ACC112 (cell line): Measurements from ENCODE around the gene H2AZ1.

ENCODE experiments used
- H2AFZ ChIP-seq: fragments of 200-600 bp; sonication (generic); one replicate; pipeline ENCODE4 v1.6.0; 2017; ENCODE audit warnings: antibody characterized with exemption, low read length; ENCODE audit not compliant: unreplicated experiment
- H3K27ac ChIP-seq: fragments of 200-600 bp; sonication (generic); 2 replicates; pipeline ENCODE4 v1.5.1; 2014; ENCODE audit warnings: low read depth, mild to moderate bottlenecking, antibody characterized with exemption, low read length, moderate library complexity
- H3K27me3 ChIP-seq: fragments of 200-600 bp; sonication (generic); 2 replicates; pipeline ENCODE4 v1.6.1; 2014; ENCODE audit warnings: mild to moderate bottlenecking, antibody characterized with exemption, low read length, moderate library complexity, mixed read lengths; ENCODE audit not compliant: insufficient read depth
- H3K36me3 ChIP-seq: fragments of 200-600 bp; sonication (generic); 2 replicates; pipeline ENCODE4 v1.6.1; 2016; ENCODE audit warnings: mild to moderate bottlenecking, antibody characterized with exemption, low read length, moderate library complexity, mixed read lengths; ENCODE audit not compliant: insufficient read depth
- H3K4me1 ChIP-seq: fragments of 200-600 bp; sonication (generic); one replicate; pipeline ENCODE4 v1.6.1; 2016; ENCODE audit warnings: low read length, mixed read lengths; ENCODE audit not compliant: insufficient read depth, unreplicated experiment, control insufficient read depth
- H3K4me3 ChIP-seq: fragments of 200-600 bp; sonication (generic); 2 replicates; pipeline ENCODE4 v1.5.1; 2014; ENCODE audit warnings: mild to moderate bottlenecking, low read depth, low read length
- H3K79me2 ChIP-seq: fragments of 200-600 bp; sonication (generic); one replicate; pipeline ENCODE4 v1.6.0; 2016; ENCODE audit warnings: low read length; ENCODE audit not compliant: control insufficient read depth, unreplicated experiment, insufficient read depth

The H2AZ1 gene

GRCh38 chr4:99949999-99950912 lies at the start of gene H2AZ1:
TSS of gene H2AZ1 (minus strand) at chr4:99950275. CDS start at chr4:99950170, 105 bp downstream.
- peaks cover 16% of the 10 kb centered on the region for H3K36me3 ChIP-seq
- peaks cover 27% of the 10 kb centered on the region for H3K4me1 ChIP-seq
- H3K27ac ChIP-seq: peak within 1 kb of the TSS; percentile 92
- H3K27me3 ChIP-seq: no peaks in the 10 kb centered on the region
- H2AFZ ChIP-seq: peak within 1 kb of the TSS; percentile 98
- H3K79me2 ChIP-seq: peaks cover 48% of the 10 kb centered on the region
- H3K4me3 ChIP-seq: peak within 1 kb of the TSS; percentile 86

GRCh38 chr4:99998062-99998867 lies 48.2 kb upstream of the H2AZ1 start:
- H3K27ac ChIP-seq: peak overlapping the region; percentile 62
- no peaks in the 10 kb centered on the region for H3K36me3 ChIP-seq
- H3K27me3 ChIP-seq: no peaks in the 10 kb centered on the region
- no peaks in the 10 kb centered on the region for H3K79me2 ChIP-seq
- H3K4me3 ChIP-seq: peak overlapping the region; percentile 11; the same call in 1 of the 2 replicates
- H2AFZ ChIP-seq: peak overlapping the region; percentile 88
- H3K4me1 ChIP-seq: peaks cover 12% of the 10 kb centered on the region

DNA sequence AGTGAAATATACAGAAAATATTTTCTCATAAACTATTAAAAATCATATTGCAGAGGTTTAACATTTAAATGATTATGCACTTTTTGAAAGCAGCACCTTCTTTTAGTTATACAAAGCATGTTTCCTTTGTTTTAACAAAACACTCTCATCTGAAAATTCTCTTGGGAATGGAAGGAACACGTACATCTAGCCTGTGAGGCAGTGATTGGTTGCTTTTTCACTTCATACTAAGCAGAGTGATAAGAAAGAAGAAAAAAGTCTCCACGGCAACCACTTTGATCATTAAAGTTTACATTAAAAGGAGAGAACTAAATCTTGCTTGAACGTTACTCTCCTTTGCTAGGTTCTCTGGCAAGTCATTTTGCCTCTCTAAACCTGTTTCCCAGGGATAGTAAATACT lies 41.7 kb upstream of the H2AZ1 start:
- H3K36me3 ChIP-seq: no peaks in the 10 kb centered on the region
- H2AFZ ChIP-seq: peak overlapping the region; percentile 48
- no peaks in the 10 kb centered on the region for H3K27me3 ChIP-seq
- H3K4me1 ChIP-seq: no peaks in the 10 kb centered on the region
- no peak overlapping the region for H3K27ac ChIP-seq
- no peaks in the 10 kb centered on the region for H3K79me2 ChIP-seq
- no peak overlapping the region for H3K4me3 ChIP-seq

- Histone ChIP-seq H2AFZ (no peak overlapping the region), H3K36me3 (no peaks in the 10 kb centered on the region), H3K4me1 (no peaks in the 10 kb centered on the region), H3K4me3 (no peak overlapping the region), H3K79me2 (no peaks in the 10 kb centered on the region), H3K27ac (no peak overlapping the region), H3K27me3 (no peaks in the 10 kb centered on the region)
These were observed 37.6 kb upstream of the H2AZ1 start for GRCh38 chr4:99987681-99988080.

DNA sequence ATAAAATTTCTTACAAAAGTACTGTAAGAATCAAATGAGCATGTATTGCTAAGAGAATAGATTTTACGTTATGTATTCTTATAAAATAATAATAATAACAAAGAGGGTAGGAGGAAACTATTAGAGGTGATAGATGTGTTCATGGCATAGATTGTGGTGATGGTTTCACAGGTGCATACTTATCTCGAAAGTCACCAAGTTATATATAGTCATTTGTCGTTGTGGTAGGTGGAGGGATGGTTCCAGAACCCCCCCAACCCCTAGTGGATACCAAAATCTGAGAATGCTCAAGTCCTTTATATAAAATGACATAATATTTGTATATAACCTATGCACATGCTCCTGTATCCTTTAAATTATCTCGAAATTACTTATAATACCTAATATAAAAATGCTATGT lies 36.7 kb upstream of the H2AZ1 start:
- Histone ChIP-seq H3K27me3 (no peaks in the 10 kb centered on the region), H3K36me3 (no peaks in the 10 kb centered on the region), H2AFZ (no peak overlapping the region), H3K4me1 (no peaks in the 10 kb centered on the region), H3K79me2 (no peaks in the 10 kb centered on the region), H3K4me3 (no peak overlapping the region), H3K27ac (no peak overlapping the region)

- H2AFZ ChIP-seq: no peak overlapping the region
- no peak overlapping the region for H3K4me3 ChIP-seq
- H3K27me3 ChIP-seq: no peaks in the 10 kb centered on the region
- H3K36me3 ChIP-seq: no peaks in the 10 kb centered on the region
- peaks cover 5% of the 10 kb centered on the region for H3K4me1 ChIP-seq
- no peak overlapping the region for H3K27ac ChIP-seq
- no peaks in the 10 kb centered on the region for H3K79me2 ChIP-seq
These were observed 33.3 kb upstream of the H2AZ1 start for GRCh38 chr4:99983289-99983943.

- H3K27me3 ChIP-seq: no peaks in the 10 kb centered on the region
- no peak overlapping the region for H3K4me3 ChIP-seq
- no peak overlapping the region for H2AFZ ChIP-seq
- H3K36me3 ChIP-seq: no peaks in the 10 kb centered on the region
- H3K27ac ChIP-seq: no peak overlapping the region
- peaks cover 5% of the 10 kb centered on the region for H3K4me1 ChIP-seq
- H3K79me2 ChIP-seq: no peaks in the 10 kb centered on the region
These were observed 29.8 kb upstream of the H2AZ1 start for GRCh38 chr4:99979872-99980271.

GRCh38 chr4:99971453-99972111 lies 21.5 kb upstream of the H2AZ1 start:
- Histone ChIP-seq H3K27me3 (no peaks in the 10 kb centered on the region), H2AFZ (no peak overlapping the region), H3K27ac (no peak overlapping the region), H3K36me3 (no peaks in the 10 kb centered on the region), H3K4me3 (no peak overlapping the region), H3K4me1 (peaks cover 18% of the 10 kb centered on the region), H3K79me2 (no peaks in the 10 kb centered on the region)

- Histone ChIP-seq H3K4me1 (peaks cover 21% of the 10 kb centered on the region), H2AFZ (no peak overlapping the region), H3K27me3 (no peaks in the 10 kb centered on the region), H3K4me3 (no peak overlapping the region), H3K27ac (no peak overlapping the region), H3K79me2 (no peaks in the 10 kb centered on the region), H3K36me3 (no peaks in the 10 kb centered on the region)
These were observed 18.3 kb upstream of the H2AZ1 start for GRCh38 chr4:99968330-99968729.

DNA sequence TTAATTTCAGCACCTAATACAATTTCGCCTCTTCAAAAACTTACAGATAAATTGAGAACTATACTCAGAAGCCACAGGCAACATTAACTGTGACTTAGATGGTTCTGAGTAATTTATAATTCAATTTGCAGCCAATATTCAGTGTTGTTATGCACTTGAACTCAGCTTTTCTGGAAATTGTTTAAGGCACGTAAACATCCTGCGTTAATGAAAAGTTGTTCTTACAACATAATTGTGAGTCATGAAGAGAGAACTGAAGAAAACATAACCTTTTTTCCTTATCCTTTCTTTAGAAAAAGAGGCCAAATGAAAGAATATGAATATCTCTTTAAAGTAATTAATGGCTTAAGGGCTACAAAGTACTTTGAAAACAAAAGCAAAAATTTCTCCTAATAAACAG lies 16.6 kb upstream of the H2AZ1 start:
- Histone ChIP-seq H3K4me3 (no peak overlapping the region), H2AFZ (no peak overlapping the region), H3K27me3 (no peaks in the 10 kb centered on the region), H3K27ac (no peak overlapping the region), H3K79me2 (no peaks in the 10 kb centered on the region), H3K36me3 (no peaks in the 10 kb centered on the region), H3K4me1 (peaks cover 21% of the 10 kb centered on the region)
